Naive B cell (primary cell): ENCODE results near the gene SLC37A1. TPM values are rescaled to one million over a fixed set of nuclear protein-coding genes. Genes with fewer than 3 reads are reported as not detected.
A peak's percentile ranks its signal among the peaks of the same experiment; 100 is the strongest.

Source experiments
- ATAC-seq, 2 donors: fragments of 150-1000 bp; cut with Tn5 transposase; 2 replicates each; pipeline ENCODE4 v1.10.0; 2021; ENCODE audit warnings: low read depth in 2 of 2, mild to moderate bottlenecking in 2 of 2, moderate library complexity in 2 of 2
- DNase-seq: peaks from one replicate; pipeline ENCODE4 v3.0.0; 2022
- H3K27ac Mint-ChIP-seq, 6 donors: one replicate each; pipeline ENCODE4 v1.8.0; 2020 to 2022; ENCODE audit warnings: mild to moderate bottlenecking in 6 of 6, mixed read lengths in 6 of 6, moderate library complexity in 5 of 6, inconsistent platforms in 2 of 6
- H3K27me3 Mint-ChIP-seq, 3 donors: one replicate each; pipeline ENCODE4 v1.8.0; 2021 to 2022; ENCODE audit warnings: mixed read lengths in 3 of 3, mild to moderate bottlenecking in 1 of 3
- H3K36me3 Mint-ChIP-seq, 2 donors: one replicate each; pipeline ENCODE4 v1.8.0; 2020 to 2022; ENCODE audit warnings: mixed read lengths in 2 of 2, inconsistent platforms in 1 of 2, mild to moderate bottlenecking in 1 of 2
- H3K4me1 Mint-ChIP-seq, 3 donors: one replicate each; pipeline ENCODE4 v1.8.0; 2020 to 2022; ENCODE audit warnings: mixed read lengths in 3 of 3, inconsistent platforms in 1 of 3, mild to moderate bottlenecking in 1 of 3, moderate library complexity in 1 of 3
- H3K4me3 Mint-ChIP-seq, 8 donors: one replicate each; pipeline ENCODE4 v1.8.0; 2020 to 2022; ENCODE audit warnings: mild to moderate bottlenecking in 8 of 8, mixed read lengths in 8 of 8, moderate library complexity in 8 of 8, inconsistent platforms in 2 of 8
- H3K9me3 Mint-ChIP-seq, 7 donors: one replicate each; pipeline ENCODE4 v1.8.0; 2020 to 2022; ENCODE audit warnings: mixed read lengths in 7 of 7, mild to moderate bottlenecking in 5 of 7, inconsistent platforms in 2 of 7, moderate library complexity in 1 of 7
- polyA plus RNA-seq, 6 donors: library from polyadenylated mRNA; unstranded; fragments of 300-500 nt; fragmentation: Illumina TruSeq; gene quantifications; one replicate each; pipeline ENCODE4 v1.2.3, GENCODE V29; 2021; ENCODE audit warnings: low read depth in 6 of 6

SLC37A1 gene
- polyA plus RNA-seq, 6 donors from 2014 or later = 4.9 to 15.7 (median 11.2) TPM

DNA sequence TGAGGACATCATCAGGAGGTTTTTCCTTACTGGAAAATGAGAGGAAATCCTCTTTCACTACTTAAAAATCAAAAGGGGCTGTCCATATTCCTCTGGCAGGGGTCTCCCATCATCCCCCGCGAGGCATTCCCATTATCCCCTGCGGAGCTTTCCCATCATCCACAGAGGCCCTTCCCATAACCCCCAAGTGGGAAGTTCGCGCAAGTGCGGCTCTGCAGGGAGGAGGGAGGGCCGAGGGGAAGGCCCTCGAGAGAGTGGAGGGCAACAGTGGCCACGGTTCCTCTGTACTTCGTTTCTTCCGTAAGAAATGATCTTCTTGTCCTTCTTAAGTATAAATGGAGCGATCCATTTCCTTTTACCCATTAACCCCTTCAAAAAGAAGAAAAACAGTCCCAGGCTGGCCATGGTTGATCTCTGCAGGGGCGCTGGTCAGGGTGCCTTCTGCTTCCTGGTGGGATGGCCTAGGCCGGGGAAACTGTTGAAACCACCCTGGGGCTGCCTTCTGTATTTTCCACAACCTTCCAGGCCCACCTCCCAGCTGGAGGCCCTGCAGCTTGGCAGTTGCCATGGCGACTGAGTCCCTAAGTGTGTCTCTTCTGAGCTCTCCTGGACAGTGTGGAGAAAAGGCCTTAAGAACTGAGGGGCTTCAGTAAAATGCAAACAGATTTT lies 14.1 kb upstream of the SLC37A1 start:
- no peak for ATAC-seq
- H3K27me3 Mint-ChIP-seq = no peaks in the 10 kb centered on the region
- H3K36me3 Mint-ChIP-seq = no peaks in the 10 kb centered on the region
- peaks cover 14 to 29% (median 25%) of the 10 kb centered on the region in 3 donors for H3K4me1 Mint-ChIP-seq
- no peaks in the 10 kb centered on the region for H3K9me3 Mint-ChIP-seq
- peak overlapping the region in 1 of 8 donors; percentile 25 for H3K4me3 Mint-ChIP-seq
- no peak overlapping the region for H3K27ac Mint-ChIP-seq
- no peak for DNase-seq

DNA sequence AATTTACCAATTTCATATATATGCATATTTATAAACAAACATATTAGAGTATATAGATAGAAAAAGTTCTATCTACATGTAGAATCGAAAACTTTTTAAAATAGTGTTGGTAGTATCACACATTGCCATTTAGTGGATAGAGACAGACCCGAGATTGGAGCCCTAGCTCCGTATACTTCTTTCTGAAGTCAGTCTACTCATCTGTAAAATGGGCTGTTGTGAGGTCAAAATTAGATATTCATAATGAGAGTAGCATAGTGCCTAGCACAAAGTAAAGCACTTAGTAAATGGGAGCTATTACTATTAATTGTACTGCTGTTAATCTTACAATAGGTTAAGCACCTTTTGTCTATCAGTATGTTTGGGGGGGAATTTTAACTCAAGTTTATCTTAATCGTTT lies 13.4 kb upstream of the SLC37A1 start:
- Mint-ChIP-seq H3K4me3 (no peak overlapping the region), H3K9me3 (no peaks in the 10 kb centered on the region), H3K27ac (no peak overlapping the region), H3K4me1 (peaks cover 20 to 36% (median 32%) of the 10 kb centered on the region in 3 donors), H3K36me3 (no peaks in the 10 kb centered on the region), H3K27me3 (no peaks in the 10 kb centered on the region)
- ATAC-seq = no peak
- no peak for DNase-seq

DNA sequence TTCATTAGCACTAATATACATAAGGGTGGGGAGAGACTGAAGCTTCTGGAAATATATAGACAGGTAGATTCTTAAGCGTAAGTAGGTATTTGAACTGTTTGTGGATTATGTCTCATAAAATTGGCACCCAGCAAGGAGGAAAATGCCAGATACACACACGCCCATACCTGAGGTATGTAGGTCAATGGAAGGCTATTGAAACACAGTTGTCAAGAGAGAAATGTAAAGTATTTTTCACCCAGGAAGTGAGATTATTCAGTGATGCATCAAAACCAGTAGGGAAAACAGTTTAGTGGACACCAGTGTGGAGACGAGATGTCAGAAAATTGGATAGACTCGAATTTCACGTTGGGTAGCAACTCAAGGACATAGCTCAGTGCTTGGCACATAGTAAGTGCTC lies 12.9 kb upstream of the SLC37A1 start:
- Mint-ChIP-seq H3K27ac (peak overlapping the region in 2 of 6 donors; percentile 34 to 40), H3K27me3 (no peaks in the 10 kb centered on the region), H3K4me1 (peaks cover 22 to 36% (median 34%) of the 10 kb centered on the region in 3 donors), H3K9me3 (no peaks in the 10 kb centered on the region), H3K4me3 (no peak overlapping the region), H3K36me3 (no peaks in the 10 kb centered on the region)
- no peak for ATAC-seq
- no peak for DNase-seq

DNA sequence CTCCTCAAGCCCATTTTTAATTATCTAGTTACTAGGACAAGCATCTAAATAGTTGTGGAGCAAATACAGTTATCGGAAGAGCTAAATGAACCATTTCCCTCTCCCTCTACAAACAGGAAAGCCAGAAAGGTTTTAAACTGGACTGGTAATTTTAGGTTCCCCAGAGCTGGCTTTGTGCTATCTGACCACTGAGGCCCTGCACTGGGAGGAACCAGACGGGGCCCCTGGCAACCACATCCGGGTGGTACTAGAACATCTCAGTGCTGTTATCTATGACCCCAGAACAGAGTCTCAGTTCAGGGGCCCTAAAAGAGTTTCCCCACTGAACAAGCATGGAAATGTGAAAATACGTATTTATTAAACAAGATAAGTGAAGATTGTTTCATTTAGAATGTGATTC lies 9.9 kb upstream of the SLC37A1 start:
- no peaks in the 10 kb centered on the region for H3K36me3 Mint-ChIP-seq
- no peak for ATAC-seq
- no peaks in the 10 kb centered on the region for H3K27me3 Mint-ChIP-seq
- H3K4me3 Mint-ChIP-seq = peak overlapping the region in 1 of 8 donors; percentile 12
- H3K27ac Mint-ChIP-seq = peak overlapping the region in 3 of 6 donors; percentile 52 to 72 (median 60)
- H3K9me3 Mint-ChIP-seq = no peaks in the 10 kb centered on the region
- H3K4me1 Mint-ChIP-seq = peaks cover 12 to 26% (median 22%) of the 10 kb centered on the region in 3 donors
- DNase-seq = no peak

DNA sequence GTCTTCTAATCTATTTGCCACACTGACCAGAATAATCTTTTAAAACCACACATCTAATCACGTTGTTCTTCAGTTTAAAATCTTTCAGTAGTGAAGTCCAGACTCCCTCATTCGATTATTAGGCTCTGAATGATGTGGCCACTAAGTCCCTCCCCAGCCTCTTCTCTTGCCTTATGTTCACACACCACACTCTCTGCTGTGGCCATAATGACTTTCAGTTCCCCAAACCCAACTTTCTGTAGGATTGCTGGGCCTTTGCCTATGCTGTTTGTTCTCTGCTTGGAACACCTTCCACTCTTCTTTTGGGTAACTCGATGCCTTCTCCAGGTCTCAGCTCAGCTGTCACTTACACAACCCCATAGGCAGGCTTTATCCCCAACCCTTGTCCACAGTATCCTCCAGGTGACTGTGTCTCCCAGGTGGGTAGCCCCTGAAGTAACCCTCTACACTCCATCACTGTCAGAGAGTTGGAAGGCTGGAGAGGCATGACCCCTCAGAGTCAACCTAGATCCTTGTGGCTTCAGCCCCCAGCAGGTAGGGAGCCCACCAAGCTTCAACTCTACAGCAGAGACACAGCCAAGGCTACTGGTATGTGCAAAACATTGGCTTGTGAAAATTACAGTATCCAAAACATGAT lies 8.4 kb upstream of the SLC37A1 start:
- Mint-ChIP-seq H3K4me1 (peaks cover 12 to 26% (median 22%) of the 10 kb centered on the region in 3 donors), H3K27me3 (no peaks in the 10 kb centered on the region), H3K36me3 (no peaks in the 10 kb centered on the region), H3K9me3 (no peaks in the 10 kb centered on the region), H3K4me3 (peak overlapping the region in 3 of 8 donors; percentile 22 to 68 (median 23)), H3K27ac (peak overlapping the region in 4 of 6 donors; percentile 59 to 80 (median 76))
- DNase-seq (peak; percentile 45), ATAC-seq (peak; percentile 97 to 98)

DNA sequence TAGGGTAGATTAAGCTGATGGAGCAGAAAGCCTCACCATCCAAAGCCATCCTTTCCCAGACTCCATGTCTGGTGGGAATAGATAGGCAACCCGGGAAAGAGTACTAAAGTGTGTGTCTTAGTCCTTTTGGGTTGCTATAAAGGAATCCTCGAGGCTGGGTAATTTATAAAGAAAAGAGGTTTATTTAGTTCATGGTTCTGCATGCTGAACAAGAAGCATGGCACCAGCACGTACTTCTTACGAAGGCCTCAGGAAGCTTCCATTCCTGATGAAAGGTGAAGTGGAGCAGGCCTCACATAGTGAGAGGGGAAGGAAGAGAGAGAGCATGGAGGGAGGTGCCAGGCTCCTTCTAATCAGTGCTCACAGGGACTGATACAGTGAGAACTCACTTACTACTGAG lies 6.2 kb upstream of the SLC37A1 start:
- DNase-seq (no peak), ATAC-seq (no peak)
- Mint-ChIP-seq H3K36me3 (no peaks in the 10 kb centered on the region), H3K27ac (peak overlapping the region in 3 of 6 donors; percentile 30 to 53 (median 31)), H3K4me3 (peak overlapping the region in 1 of 8 donors; percentile 25), H3K9me3 (no peaks in the 10 kb centered on the region), H3K4me1 (peaks cover 16 to 28% (median 22%) of the 10 kb centered on the region in 3 donors), H3K27me3 (no peaks in the 10 kb centered on the region)

DNA sequence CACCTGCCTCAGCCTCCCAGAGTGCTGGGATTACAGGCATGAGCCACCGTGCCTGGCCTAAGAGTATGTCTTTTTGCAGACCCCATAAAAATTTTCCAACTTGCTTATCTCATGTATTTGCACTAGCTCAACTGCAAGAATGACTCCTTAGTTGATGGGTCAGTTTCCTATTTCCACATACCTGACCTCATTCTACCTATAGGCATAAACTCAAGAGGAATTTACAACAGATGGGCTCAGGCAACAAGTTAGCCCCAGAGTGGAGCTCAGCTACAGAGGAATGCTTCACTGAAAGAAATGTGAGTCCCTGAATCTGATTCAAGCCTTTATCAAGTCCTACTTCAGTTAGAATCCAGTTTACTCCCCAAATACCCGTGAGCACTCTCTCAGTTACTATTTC lies 5.3 kb upstream of the SLC37A1 start:
- DNase-seq (no peak), ATAC-seq (no peak)
- Mint-ChIP-seq H3K27me3 (no peaks in the 10 kb centered on the region), H3K4me3 (no peak overlapping the region), H3K27ac (no peak overlapping the region), H3K4me1 (peaks cover 19 to 32% (median 20%) of the 10 kb centered on the region in 3 donors), H3K36me3 (no peaks in the 10 kb centered on the region), H3K9me3 (no peaks in the 10 kb centered on the region)

DNA sequence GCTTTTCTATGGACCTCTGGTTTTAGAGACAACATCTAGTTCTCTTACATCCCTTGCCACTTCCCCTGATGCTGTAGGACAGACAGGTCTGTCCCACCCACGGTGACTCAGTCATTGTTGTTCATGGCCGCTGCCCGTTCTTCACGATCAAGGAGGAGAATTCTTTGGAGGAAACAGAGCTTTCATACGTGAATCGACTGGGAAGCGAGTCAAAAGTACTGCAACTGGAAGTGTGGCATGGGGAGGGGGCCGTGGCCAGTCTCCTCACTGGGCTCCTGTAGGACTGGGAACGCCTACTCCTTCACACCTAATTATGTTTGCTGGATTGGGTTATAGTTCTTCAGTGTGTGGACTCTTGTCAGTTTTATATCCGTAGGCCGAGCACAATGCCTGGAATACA lies 4.4 kb upstream of the SLC37A1 start:
- DNase-seq = no peak
- H3K27me3 Mint-ChIP-seq = no peaks in the 10 kb centered on the region
- H3K4me1 Mint-ChIP-seq = peaks cover 12 to 23% (median 15%) of the 10 kb centered on the region in 3 donors
- H3K9me3 Mint-ChIP-seq = no peaks in the 10 kb centered on the region
- ATAC-seq = no peak
- H3K36me3 Mint-ChIP-seq = no peaks in the 10 kb centered on the region
- H3K4me3 Mint-ChIP-seq = peak overlapping the region in 1 of 8 donors; percentile 10
- H3K27ac Mint-ChIP-seq = peak overlapping the region in 2 of 6 donors; percentile 36 to 70

DNA sequence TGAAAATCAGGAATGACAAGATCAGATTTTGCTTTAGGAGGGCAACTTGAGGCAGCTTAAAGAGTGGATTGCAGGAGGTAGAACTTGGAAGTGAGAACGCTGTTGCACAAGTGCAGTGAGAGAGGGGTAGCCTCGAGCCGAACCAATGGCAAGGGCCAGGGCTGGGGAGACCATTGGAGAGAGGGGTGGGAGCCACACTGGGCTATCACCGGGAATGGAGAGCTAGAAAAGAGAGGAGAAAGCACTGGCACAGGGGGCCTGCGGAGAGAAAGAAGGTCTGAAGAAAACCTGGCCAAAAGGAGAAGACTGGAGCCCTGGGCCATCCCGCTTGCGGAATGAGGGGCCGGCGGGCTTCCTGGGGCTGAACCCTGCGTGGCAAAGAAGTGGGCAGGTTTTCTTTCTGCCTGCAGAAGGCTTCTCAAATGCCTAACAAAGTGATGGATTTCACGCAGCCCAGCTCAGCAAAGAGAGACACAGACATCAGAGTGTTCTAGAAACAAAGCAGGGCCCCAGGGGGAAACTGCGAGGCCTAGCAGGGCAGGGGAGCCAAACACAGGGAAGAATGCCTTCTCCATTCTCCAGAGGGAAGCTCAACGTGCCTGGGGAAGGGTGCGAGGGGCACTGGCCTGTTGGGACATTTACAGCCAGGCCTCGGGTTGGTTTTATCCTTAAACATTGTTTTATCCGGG lies 1.2 kb upstream of the SLC37A1 start:
- peaks cover 4 to 10% of the 10 kb centered on the region in 2 donors for H3K36me3 Mint-ChIP-seq
- no peaks in the 10 kb centered on the region for H3K9me3 Mint-ChIP-seq
- peak overlapping the region in 5 of 6 donors; percentile 89 to 97 (median 94) for H3K27ac Mint-ChIP-seq
- peaks cover 23 to 40% (median 28%) of the 10 kb centered on the region in 3 donors for H3K4me1 Mint-ChIP-seq
- no peak for DNase-seq
- H3K27me3 Mint-ChIP-seq = no peaks in the 10 kb centered on the region
- H3K4me3 Mint-ChIP-seq = peak overlapping the region; percentile 70 to 94 (median 88)
- no peak for ATAC-seq

DNA sequence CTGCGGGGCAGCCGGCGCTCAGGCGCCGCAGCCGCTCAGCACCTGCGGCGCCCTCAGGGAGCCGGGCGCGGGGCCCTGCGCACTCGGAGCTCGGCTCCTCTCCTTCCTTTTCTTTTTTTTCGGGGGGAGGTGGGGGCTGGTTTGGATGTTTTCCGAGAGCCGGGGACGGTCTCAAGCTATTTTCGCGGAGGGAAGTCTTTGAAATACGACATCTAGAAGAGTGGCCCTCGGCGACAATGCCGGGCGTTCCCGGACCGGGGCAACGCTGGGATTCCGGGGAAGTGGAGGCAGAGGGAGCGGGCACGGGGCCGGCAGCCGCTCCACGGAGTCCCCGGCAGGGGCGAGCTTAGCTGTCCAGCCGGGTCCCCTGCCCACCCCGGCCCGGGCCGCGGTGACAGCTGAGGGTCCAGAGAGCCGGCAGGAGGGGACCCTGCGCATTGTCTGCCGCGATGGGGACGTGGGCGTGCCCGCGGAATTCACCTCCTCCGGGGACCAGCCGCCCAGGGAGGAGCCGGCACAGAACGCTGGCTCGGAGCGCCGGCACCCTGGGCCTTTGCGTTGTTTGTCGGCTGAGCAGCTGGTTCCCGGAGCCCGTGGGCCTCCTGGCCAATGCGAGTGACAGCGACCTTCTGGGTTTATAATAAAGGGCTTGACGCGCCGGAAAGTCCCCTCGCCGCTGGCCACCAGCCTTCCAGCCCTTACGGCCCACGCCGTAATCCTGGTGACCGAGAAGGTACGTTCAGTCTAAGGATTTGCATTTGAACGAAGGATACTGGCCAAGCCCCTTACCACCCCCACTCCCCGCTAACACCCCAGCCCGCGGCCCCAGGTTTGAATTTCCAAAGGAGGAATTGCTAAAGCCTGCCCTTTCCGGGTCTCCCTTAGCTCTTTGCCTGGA lies 582 bp downstream of the SLC37A1 start:
- Mint-ChIP-seq H3K27ac (peak overlapping the region; percentile 89 to 98 (median 95)), H3K4me3 (peak overlapping the region; percentile 70 to 95 (median 90)), H3K9me3 (no peaks in the 10 kb centered on the region), H3K27me3 (no peaks in the 10 kb centered on the region), H3K36me3 (peaks cover 4 to 11% of the 10 kb centered on the region in 2 donors), H3K4me1 (peaks cover 26 to 57% (median 31%) of the 10 kb centered on the region in 3 donors)
- ATAC-seq = peak; percentile 80
- peak; percentile 73 for DNase-seq

DNA sequence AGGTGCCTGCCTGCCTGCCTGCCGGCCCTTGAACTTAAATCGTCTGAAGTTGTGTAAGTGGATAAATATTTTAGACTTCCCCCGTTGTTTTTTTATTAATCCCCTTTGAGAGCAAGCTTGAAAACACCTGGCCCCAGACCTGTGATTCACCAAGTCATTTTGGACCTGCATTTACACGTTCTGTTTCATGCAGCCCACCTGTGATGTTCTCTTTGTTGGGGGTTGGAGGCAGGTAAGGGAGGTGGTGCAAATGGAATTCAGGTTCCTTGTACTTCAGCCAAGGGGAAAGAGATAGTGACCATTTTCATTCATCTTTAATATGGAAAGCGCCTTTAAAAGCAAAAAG lies 1.2 kb downstream of the SLC37A1 start:
- DNase-seq (no peak), ATAC-seq (no peak)
- H3K27me3 Mint-ChIP-seq = no peaks in the 10 kb centered on the region

DNA sequence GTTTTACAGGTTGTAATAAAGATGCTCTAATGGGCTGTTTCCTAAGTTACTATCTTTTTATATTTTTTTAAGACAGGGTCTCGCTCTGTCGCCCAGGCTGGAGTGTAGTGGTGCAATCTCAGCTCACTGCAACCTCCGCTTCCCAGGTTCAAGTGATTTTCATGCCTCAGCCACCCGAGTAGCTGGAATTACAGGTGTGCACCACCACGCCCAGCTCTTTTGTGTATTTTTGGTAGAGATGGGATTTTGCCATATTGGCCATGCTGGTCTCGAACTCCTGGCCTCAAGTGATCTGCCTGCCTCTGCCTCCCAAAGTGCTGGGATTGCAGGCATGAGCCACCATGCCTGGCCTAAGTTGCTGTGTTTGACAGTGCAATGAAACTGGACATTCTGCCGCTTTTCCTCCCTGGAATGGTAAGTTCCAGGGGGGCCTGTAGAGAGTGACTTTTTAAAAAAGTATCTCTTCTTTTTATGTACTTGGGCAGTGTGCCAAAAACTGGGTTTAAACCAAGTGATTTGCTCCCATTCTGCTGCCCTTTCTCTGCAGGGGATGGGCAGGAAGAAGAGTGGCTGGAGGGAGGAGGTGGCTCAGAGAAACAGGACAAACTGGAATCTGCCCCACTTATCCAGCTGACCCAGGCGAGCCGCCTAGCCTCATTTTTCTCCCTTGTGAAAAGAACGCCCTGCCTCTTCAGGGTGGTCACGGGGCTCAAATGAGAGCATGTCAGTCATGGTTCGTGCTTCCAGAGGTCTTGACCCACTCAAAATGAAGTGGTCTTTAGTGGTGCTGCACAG lies 2.3 kb downstream of the SLC37A1 start:
- Mint-ChIP-seq H3K4me1 (peaks cover 33 to 67% (median 46%) of the 10 kb centered on the region in 3 donors), H3K27ac (peak overlapping the region; percentile 48 to 97 (median 83)), H3K9me3 (no peaks in the 10 kb centered on the region), H3K27me3 (no peaks in the 10 kb centered on the region), H3K36me3 (peaks cover 18 to 25% of the 10 kb centered on the region in 2 donors), H3K4me3 (peak overlapping the region in 7 of 8 donors; percentile 70 to 95 (median 91))
- ATAC-seq (no peak), DNase-seq (no peak)

More for the DNA sequence above, 1.2 kb downstream of the SLC37A1 start:
- H3K4me1 Mint-ChIP-seq = peaks cover 26 to 60% (median 36%) of the 10 kb centered on the region in 3 donors
- H3K36me3 Mint-ChIP-seq = peaks cover 10 to 15% of the 10 kb centered on the region in 2 donors
- H3K27ac Mint-ChIP-seq = peak overlapping the region; percentile 89 to 98 (median 95)
- H3K9me3 Mint-ChIP-seq = no peaks in the 10 kb centered on the region
- H3K4me3 Mint-ChIP-seq = peak overlapping the region; percentile 70 to 95 (median 90)
